CD14-positive monocyte (primary cell): ENCODE data around the gene ITPR2. TPM values are rescaled to one million over a fixed set of nuclear protein-coding genes. Genes with fewer than 3 reads are reported as not detected.

Experiments used
- DNase-seq, 3 donors: peaks; one replicate each; pipeline ENCODE4 v3.0.0-alpha.2; 2011 to 2022
- H2AFZ ChIP-seq: 2 replicates; pipeline ENCODE4 v1.6.0; 2012; ENCODE audit warnings: mild to moderate bottlenecking, low read depth, low read length, inconsistent platforms; ENCODE audit not compliant: insufficient read depth, poor library complexity, severe bottlenecking
- H3K27ac ChIP-seq, 2 donors: 1 replicate in 1 of 2; 2 replicates in 1 of 2; pipeline ENCODE4 v1.5.1; 2012 to 2013; ENCODE audit warnings: low read length in 2 of 2, control low read depth in 1 of 2, inconsistent platforms in 1 of 2, low read depth in 1 of 2, mild to moderate bottlenecking in 1 of 2
- H3K27me3 ChIP-seq, 2 donors: one replicate each; pipeline versions ENCODE4 v1.6.0 to v1.6.1; 2011 to 2013; ENCODE audit warnings: low read length in 2 of 2; ENCODE audit not compliant: control insufficient read depth in 2 of 2, insufficient read depth in 2 of 2
- H3K36me3 ChIP-seq, 2 donors: replicated peaks in 1 of 2; 1 replicate in 1 of 2; 2 replicates in 1 of 2; pipeline versions ENCODE4 v1.5.1 to v1.6.1; 2012 to 2013; ENCODE audit warnings: low read length in 2 of 2, control low read depth in 1 of 2, inconsistent platforms in 1 of 2, mild to moderate bottlenecking in 1 of 2; ENCODE audit not compliant: insufficient read depth in 2 of 2, control insufficient read depth in 1 of 2
- H3K4me1 ChIP-seq, 2 donors: 1 replicate in 1 of 2; 2 replicates in 1 of 2; pipeline versions ENCODE4 v1.5.1 to v1.6.1; 2012 to 2013; ENCODE audit warnings: low read length in 2 of 2, control low read depth in 1 of 2, inconsistent platforms in 1 of 2, mild to moderate bottlenecking in 1 of 2, moderate library complexity in 1 of 2; ENCODE audit not compliant: insufficient read depth in 2 of 2, control insufficient read depth in 1 of 2
- H3K4me2 ChIP-seq: replicated peaks from 2 replicates; pipeline ENCODE3; 2012; ENCODE audit warnings: low read length, moderate library complexity, mild to moderate bottlenecking; ENCODE audit not compliant: poor library complexity, severe bottlenecking; ENCODE audit errors: extremely low read depth
- H3K4me3 ChIP-seq, 3 experiments: fragments of 200-600 bp in 1 of 3; sonication (generic) in 1 of 3; replicated peaks in 1 of 3; 1 replicate in 2 of 3; 2 replicates in 1 of 3; pipeline ENCODE4 v1.5.1; 2011 to 2013; ENCODE audit warnings: low read length in 3 of 3, mild to moderate bottlenecking in 3 of 3, control low read depth in 2 of 3, low read depth in 2 of 3, inconsistent platforms in 1 of 3, moderate library complexity in 1 of 3
- H3K79me2 ChIP-seq: 2 replicates; pipeline ENCODE4 v1.6.0; 2012; ENCODE audit warnings: mild to moderate bottlenecking, control low read depth, inconsistent platforms, low read length, moderate library complexity; ENCODE audit not compliant: insufficient read depth
- H3K9ac ChIP-seq: 2 replicates; pipeline ENCODE4 v1.6.0; 2017; ENCODE audit warnings: low read length, mild to moderate bottlenecking; ENCODE audit not compliant: insufficient read depth, poor library complexity, severe bottlenecking
- H3K9me3 ChIP-seq, 2 donors: replicated peaks in 1 of 2; 1 replicate in 1 of 2; 2 replicates in 1 of 2; pipeline versions ENCODE4 v1.5.1 to v1.6.1; 2012 to 2013; ENCODE audit warnings: low read length in 2 of 2, control low read depth in 1 of 2; ENCODE audit not compliant: control insufficient read depth in 1 of 2, insufficient read depth in 1 of 2
- H4K20me1 ChIP-seq: 2 replicates; pipeline ENCODE4 v1.6.0; 2012; ENCODE audit warnings: mild to moderate bottlenecking, low read length, control low read depth, moderate library complexity; ENCODE audit not compliant: insufficient read depth
- H3K27ac Mint-ChIP-seq, 7 donors: one replicate each; pipeline ENCODE4 v1.8.0; 2020; ENCODE audit warnings: mild to moderate bottlenecking in 7 of 7, mixed read lengths in 7 of 7, moderate library complexity in 6 of 7, inconsistent platforms in 2 of 7
- H3K27me3 Mint-ChIP-seq, 3 donors: one replicate each; pipeline ENCODE4 v1.8.0; 2021 to 2022; ENCODE audit warnings: low read depth in 3 of 3, mild to moderate bottlenecking in 3 of 3, mixed read lengths in 3 of 3, moderate library complexity in 3 of 3, inconsistent platforms in 1 of 3
- H3K36me3 Mint-ChIP-seq, 2 donors: one replicate each; pipeline ENCODE4 v1.8.0; 2020; ENCODE audit warnings: mixed read lengths in 2 of 2, inconsistent platforms in 1 of 2, mild to moderate bottlenecking in 1 of 2
- H3K4me1 Mint-ChIP-seq: one replicate; pipeline ENCODE4 v1.8.0; 2020; ENCODE audit warnings: mild to moderate bottlenecking, mixed read lengths
- H3K4me3 Mint-ChIP-seq, 2 donors: one replicate each; pipeline ENCODE4 v1.8.0; 2020; ENCODE audit warnings: mild to moderate bottlenecking in 2 of 2, mixed read lengths in 2 of 2, moderate library complexity in 1 of 2
- H3K9me3 Mint-ChIP-seq, 7 donors: one replicate each; pipeline ENCODE4 v1.8.0; 2020 to 2022; ENCODE audit warnings: mixed read lengths in 7 of 7, mild to moderate bottlenecking in 6 of 7, moderate library complexity in 6 of 7, inconsistent platforms in 2 of 7
- WGBS: methylation state at CpG from one replicate; pipeline ENCODE4 v1.1.5; 2013; ENCODE audit warnings: missing lambda C conversion rate; ENCODE audit not compliant: insufficient coverage; 5-methylcytosine and 5-hydroxymethylcytosine counted together
- intact Hi-C, 2 donors: fragments of 100-400 bp; cut with micrococcal nuclease; formaldehyde crosslinking; loops; one replicate each; pipeline versions ENCODE4 v1.15.0 to v1.15.1; 2023
- polyA plus RNA-seq, 3 donors: library from polyadenylated mRNA; depleted of rRNA in 1 of 3; unstranded in 2 of 3; stranded (reverse) in 1 of 3; fragments of 300-500 nt in 2 of 3; fragments of >200 nt in 1 of 3; fragmentation: Illumina TruSeq in 2 of 3; gene quantifications; 1 replicate in 2 of 3; 2 replicates in 1 of 3; pipeline ENCODE4 v1.2.3, GENCODE V29; 2012 to 2021
- TF ChIP-seq, protein P1 (sequence below): fragments of 200-600 bp; IDR thresholded peaks from one replicate; pipeline ENCODE4 v1.8.0; 2022; ENCODE audit warnings: antibody characterized with exemption, mild to moderate bottlenecking

The ITPR2 gene
- polyA plus RNA-seq, 3 donors: 2.7 to 6.4 (median 5.7) TPM

DNA sequence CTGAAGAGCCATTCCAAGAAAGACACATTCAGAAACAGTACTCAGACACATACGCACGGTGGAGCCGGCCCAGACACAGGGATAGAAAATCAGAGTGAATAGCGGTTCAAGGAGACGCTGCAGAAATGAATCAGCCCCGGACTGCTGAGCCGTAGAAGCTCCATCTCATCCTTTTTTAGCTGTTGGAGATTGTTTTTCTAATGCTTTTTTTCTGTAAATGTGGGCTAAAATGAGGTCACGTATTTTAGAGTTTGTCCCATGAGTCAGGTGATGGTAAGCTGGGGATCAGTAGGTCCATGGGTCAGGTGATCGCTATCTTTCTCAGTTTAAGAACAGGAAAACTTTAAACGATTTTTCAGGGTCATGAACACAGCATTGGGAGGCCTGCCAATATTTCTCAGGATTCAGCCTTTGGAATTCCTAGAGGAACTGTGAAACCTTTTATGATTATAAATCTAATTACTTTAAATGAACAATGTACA, 202.4 kb downstream of the ITPR2 start:
- H3K9me3 Mint-ChIP-seq: no peaks in the 10 kb centered on the region
- H3K27ac Mint-ChIP-seq: no peak overlapping the region
- Histone ChIP-seq H3K4me1 (no peaks in the 10 kb centered on the region), H2AFZ (no peak overlapping the region), H4K20me1 (no peaks in the 10 kb centered on the region), H3K4me3 (no peak overlapping the region), H3K4me2 (no peak overlapping the region), H3K9me3 (no peaks in the 10 kb centered on the region), H3K27me3 (no peaks in the 10 kb centered on the region), H3K9ac (no peak overlapping the region), H3K79me2 (no peaks in the 10 kb centered on the region), H3K27ac (no peak overlapping the region), H3K36me3 (peaks cover 11 to 48% of the 10 kb centered on the region in 2 donors)
- TF ChIP-seq, protein P1, sequence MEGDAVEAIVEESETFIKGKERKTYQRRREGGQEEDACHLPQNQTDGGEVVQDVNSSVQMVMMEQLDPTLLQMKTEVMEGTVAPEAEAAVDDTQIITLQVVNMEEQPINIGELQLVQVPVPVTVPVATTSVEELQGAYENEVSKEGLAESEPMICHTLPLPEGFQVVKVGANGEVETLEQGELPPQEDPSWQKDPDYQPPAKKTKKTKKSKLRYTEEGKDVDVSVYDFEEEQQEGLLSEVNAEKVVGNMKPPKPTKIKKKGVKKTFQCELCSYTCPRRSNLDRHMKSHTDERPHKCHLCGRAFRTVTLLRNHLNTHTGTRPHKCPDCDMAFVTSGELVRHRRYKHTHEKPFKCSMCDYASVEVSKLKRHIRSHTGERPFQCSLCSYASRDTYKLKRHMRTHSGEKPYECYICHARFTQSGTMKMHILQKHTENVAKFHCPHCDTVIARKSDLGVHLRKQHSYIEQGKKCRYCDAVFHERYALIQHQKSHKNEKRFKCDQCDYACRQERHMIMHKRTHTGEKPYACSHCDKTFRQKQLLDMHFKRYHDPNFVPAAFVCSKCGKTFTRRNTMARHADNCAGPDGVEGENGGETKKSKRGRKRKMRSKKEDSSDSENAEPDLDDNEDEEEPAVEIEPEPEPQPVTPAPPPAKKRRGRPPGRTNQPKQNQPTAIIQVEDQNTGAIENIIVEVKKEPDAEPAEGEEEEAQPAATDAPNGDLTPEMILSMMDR: no peak
- intact Hi-C loops: no loop called here
- WGBS: 89% methylated on average over 7 of the region's 10 CpGs
- peaks cover 43 to 50% of the 10 kb centered on the region in 2 donors for H3K36me3 Mint-ChIP-seq
- H3K27me3 Mint-ChIP-seq: peaks cover 0 to 2% (median 1%) of the 10 kb centered on the region in 3 donors
- DNase-seq: no peak
- H3K4me1 Mint-ChIP-seq: no peaks in the 10 kb centered on the region
- H3K4me3 Mint-ChIP-seq: no peak overlapping the region

DNA sequence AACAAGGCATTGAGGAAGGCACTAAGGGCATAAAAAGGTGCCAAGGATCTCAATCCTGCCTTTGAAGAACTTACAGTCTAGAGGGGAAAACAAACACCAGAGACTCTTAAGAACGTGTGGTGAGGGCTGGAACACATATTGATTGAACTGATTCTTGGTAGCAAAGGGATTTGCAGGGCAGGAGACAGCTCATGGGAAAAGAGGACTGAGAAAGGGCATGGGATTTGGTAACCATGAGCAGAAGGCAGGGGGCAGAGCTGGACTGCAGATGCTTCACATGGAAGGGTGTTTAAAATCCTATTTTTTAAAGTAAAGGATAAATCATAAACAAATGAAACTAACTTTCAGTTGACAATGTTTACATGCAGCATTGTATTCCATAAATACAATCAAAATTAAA, 203.1 kb downstream of the ITPR2 start:
- Histone ChIP-seq H3K9me3 (no peaks in the 10 kb centered on the region), H3K4me1 (no peaks in the 10 kb centered on the region), H2AFZ (no peak overlapping the region), H3K36me3 (peaks cover 11 to 50% of the 10 kb centered on the region in 2 donors), H3K4me2 (no peak overlapping the region), H3K27me3 (no peaks in the 10 kb centered on the region), H3K27ac (no peak overlapping the region), H3K79me2 (no peaks in the 10 kb centered on the region), H3K9ac (no peak overlapping the region), H4K20me1 (no peaks in the 10 kb centered on the region), H3K4me3 (no peak overlapping the region)
- no peaks in the 10 kb centered on the region for H3K4me1 Mint-ChIP-seq
- no peaks in the 10 kb centered on the region for H3K9me3 Mint-ChIP-seq
- H3K27me3 Mint-ChIP-seq: peaks cover 0 to 2% (median 1%) of the 10 kb centered on the region in 3 donors
- H3K36me3 Mint-ChIP-seq: peaks cover 49 to 50% of the 10 kb centered on the region in 2 donors
- DNase-seq: no peak
- WGBS: 88% methylated on average over 1 of the region's 1 CpG
- intact Hi-C loops: no loop called here
- TF ChIP-seq, protein P1: no peak
- H3K4me3 Mint-ChIP-seq: no peak overlapping the region
- H3K27ac Mint-ChIP-seq: peak overlapping the region in 1 of 7 donors; percentile 6
